Hematopoietic multipotent progenitor cell treated with erythropoietin and hydrocortisone succinate and interleukin-3 and kit ligand, for 17 days (in vitro differentiated cells): ENCODE measurements around the gene HSPB2.
"Not testable (repeated sequence)": the region's sequence is repeated elsewhere in the genome, so short reads cannot be mapped to it uniquely, and the experiment has no call there.

Source experiments
- DNase-seq: peaks from one replicate; pipeline ENCODE4 v3.0.0-alpha.2; 2015; ENCODE audit warnings: low spot score

The HSPB2 gene

GRCh38 chr11:111913997-111914396, 1.5 kb downstream of the HSPB2 start:
- no peak for DNase-seq

GRCh38 chr11:111916768-111917167, 4.2 kb downstream of the HSPB2 start:
- DNase-seq = no peak

GRCh38 chr11:111917312-111917711, 4.8 kb downstream of the HSPB2 start:
- DNase-seq = no peak

DNA sequence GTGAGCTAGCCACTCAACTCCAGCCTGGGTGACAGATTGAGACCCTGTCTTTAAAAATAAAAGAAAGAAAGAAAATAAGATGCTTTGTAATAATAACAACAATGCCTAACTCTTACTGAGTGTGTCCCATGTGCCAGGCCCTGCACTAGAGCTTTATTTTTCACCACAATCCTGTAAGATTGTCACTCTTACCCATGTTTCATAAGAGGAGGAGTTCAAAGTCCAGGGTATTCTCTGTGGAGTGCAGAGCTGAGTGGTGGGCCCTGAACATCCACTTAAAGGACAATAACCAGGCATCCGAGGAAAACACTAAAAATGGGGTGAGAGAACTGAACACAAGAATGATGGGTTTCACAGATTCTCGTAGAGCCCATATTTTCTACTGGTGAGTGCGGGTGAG, 5.3 kb downstream of the HSPB2 start:
- no peak for DNase-seq

DNA sequence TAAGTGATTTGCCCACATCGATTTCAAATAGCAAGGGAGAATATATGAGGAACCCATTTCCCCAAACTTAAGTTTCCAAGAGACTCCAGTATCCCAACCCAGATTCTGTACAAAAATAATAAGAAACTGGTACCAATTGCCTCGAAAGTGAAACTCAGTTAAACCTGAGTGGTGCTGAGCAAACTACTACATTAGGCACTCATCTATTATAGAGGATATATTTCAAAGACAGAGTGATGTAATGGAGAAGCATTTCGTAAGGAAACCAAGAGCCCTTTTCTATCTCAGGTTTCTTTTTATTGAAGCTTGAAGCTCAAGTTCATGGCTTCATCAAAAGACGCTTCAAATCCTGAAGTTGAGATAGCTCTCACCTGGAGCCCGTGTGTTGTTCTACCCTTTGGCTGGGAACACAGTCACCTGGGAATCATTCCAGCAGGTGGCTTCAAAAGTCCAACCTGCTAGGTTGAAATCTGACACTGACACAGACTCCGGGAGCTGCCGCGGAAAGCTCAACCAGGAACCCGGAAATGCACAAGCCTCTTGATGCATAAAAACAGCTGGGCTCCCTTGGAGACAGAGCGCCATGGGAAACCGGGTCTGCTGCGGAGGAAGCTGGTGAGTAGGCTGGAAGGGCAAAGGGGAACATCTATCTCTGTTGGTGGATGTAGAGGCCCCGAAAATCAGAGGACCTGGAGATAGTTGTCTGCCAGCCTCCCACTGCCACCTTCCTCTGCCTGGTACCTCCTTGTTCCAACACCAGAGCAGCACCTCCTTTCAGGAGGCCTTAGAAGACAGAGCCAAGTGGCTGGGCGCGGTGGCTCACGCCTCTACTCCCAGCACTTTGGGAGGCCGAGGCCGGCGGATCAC, 6.1 kb downstream of the HSPB2 start, which contains the start of gene C11orf52:
TSS of gene C11orf52 (plus strand) at position 524 of the 867 bp plus-strand sequence. CDS start at position 584, 60 bp downstream.
- no peak for DNase-seq

GRCh38 chr11:111920908-111921307, 8.4 kb downstream of the HSPB2 start:
- DNase-seq = no peak

- DNase-seq = no peak
Measured at GRCh38 chr11:111921541-111922230, 9.2 kb downstream of the HSPB2 start.

GRCh38 chr11:111922803-111923202, 10.3 kb downstream of the HSPB2 start:
- DNase-seq = no peak

DNA sequence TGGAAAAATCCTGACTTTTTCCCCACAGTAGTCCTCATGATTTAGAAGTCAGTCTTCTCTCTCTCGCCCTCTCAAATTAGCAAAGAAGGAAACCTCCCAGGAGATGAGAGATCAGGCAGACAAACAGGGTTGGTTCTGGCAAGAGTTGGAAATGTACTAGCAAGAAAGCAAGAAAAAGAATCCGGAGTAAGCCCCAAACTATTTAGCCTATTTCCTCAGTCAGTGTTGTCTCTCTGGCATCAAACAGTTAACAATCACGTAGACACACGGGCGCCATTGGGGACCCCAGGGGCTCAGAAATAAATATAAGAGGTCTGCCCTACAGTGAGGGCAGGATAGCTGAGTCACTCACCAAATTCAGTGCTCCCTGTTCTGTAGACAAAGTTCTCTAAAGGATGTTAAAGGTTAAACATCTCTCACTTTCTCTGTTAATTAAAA, 10.8 kb downstream of the HSPB2 start:
- no peak for DNase-seq

DNA sequence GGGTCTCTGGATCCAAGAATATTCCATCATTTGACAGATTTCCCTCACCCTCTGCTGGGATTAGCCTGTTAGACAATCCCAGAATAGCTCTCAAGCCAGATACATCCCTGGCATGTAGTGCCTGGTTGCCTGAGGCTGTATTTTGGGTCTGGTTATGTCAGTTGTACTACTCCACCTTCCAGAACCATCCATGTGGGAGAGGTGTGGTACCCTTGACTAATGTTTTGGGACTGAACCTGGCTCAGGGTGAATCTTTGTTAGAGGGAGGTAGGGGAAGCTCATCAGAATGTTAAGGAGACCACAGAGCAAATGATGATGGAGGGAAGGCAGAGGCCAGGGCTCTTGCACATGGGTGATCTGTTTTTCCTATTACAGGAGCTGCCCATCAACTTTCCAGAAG, 11.4 kb downstream of the HSPB2 start:
- DNase-seq = no peak

- DNase-seq = no peak
Measured at GRCh38 chr11:111925953-111926352, 13.4 kb downstream of the HSPB2 start.

- peak; percentile 95 for DNase-seq
Measured at GRCh38 chr11:111926505-111927391, 14.2 kb downstream of the HSPB2 start.

DNA sequence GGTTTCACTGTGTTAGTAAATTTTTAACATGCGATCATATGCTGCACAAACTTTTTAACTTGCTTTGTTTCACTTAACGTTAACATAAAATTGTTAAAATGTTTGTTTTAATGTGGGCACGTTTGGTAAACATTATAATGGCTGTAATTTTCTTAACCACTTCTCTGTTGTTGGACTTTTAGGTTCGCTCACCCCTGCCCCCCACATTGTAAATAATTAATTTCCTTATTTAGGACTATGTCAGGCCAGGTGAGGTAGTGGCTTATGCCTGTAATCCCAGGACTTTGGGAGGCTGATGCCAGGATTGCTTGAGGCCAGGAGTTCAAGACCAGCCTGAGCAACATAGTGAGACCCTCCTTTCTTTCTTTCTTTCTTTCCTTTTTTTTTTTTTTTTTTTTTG, 17.9 kb downstream of the HSPB2 start:
- no peak for DNase-seq

DNA sequence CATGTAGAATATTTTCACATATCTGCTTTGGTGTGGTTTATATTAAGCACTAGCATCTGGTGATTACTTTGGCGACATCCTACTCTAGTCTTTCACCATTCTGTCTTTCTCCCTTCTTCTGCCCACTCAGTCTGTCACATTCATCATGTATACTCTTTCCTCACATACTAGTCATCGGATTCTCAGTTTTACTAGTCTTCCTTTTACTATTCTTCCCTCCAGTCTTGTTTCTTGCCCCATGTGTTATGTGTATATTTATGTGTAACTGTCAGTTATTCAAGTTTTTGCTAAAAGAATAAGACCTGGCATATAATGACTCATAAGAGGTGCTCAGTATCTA, 20.0 kb downstream of the HSPB2 start:
- no peak for DNase-seq

DNA sequence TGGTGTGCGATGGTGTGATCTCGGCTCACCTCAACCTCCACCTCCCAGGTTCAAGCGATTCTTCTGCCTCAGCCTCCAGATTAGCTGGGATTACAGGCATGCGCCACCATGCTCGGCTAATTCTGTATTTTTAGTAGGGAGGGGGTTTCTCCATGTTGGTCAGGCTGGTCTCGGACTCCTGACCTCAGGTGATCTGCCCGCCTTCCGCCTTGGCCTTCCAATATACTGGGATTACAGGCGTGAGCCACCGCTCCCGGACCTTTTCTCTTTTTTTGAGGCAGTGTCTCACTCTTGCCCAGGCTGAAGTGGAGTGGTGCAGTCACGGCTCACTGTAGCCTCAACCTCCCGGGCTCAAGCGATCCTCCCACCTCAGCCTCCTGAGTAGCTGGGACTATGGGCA, 20.6 kb downstream of the HSPB2 start:
- not testable (repeated sequence) for DNase-seq

DNA sequence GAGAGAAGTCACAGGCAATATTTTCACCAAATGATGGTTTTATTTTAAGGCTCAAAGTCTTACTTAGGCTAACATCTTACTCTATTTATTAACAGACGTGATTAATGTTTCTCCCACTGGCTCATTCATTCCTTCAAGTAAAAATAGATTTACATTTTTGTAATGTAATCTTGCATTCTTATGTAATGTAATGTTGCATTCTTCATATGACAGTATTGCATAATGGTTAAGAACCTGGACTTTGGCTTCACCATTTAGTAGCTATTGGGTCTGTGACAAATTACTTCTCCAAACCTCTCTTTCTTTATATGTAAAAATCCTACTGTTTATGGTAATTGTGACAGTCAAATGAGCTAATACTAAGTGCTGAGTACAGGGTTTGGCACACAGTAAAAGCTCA, 21.3 kb downstream of the HSPB2 start:
- no peak for DNase-seq

- no peak for DNase-seq
Measured at GRCh38 chr11:111934306-111934705, 21.8 kb downstream of the HSPB2 start.

- no peak for DNase-seq
Measured at GRCh38 chr11:111935317-111936039, 22.9 kb downstream of the HSPB2 start.

GRCh38 chr11:111936040-111936540, 23.6 kb downstream of the HSPB2 start:
- no peak for DNase-seq

GRCh38 chr11:111937461-111937769, 24.9 kb downstream of the HSPB2 start:
- DNase-seq = no peak

DNA sequence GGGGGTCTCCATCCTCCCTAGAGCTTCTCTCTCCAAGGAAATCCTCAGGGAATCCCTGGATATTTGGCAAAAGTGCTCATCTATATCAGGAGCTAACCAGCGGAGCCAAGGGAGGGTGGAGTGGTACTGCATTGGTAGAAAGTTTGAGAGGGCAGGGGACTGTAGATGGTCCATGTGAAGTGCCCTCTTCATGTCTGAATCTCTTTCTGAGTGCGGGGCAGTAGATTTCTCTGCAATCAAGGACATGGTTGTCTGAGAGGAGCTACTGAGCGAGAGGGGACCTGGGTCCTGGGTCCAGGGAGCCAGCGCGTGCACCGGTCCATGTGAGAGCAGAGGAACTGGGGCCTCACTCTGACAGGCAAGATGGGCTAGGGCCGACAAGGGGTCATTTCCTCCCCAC, 25.3 kb downstream of the HSPB2 start:
- DNase-seq = no peak

DNA sequence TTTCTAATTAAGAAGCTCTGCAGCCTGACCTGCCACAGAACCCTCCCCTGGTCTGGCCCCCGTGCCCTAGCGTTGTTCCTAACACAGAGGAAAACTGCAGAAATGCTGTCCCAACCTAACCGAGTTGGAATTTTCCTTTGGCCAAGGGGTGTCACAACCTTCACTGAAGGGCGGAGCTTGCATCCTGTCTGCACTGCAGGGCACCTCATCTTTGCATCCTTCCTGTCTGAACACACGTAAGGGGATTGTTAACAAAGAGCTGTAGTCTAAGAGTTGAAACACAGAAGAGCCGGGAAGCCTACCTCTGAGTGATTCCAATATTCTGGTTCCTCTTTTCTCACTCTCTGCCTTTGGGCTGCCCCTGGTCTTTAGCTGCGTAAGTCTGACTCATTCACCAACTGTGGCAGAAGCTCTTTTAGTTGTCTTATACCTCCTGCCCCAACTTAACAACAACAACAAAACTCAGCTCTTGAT, 26.2 kb downstream of the HSPB2 start:
- DNase-seq = no peak
